HG02571 (cell line): ENCODE results near the gene HS3ST3A1.
"Not testable (repeated sequence)": the region's sequence is repeated elsewhere in the genome, so short reads cannot be mapped to it uniquely, and the experiment has no call there.

ENCODE experiments used
- ATAC-seq: cut with Tn5 transposase; IDR thresholded peaks from one replicate; pipeline ENCODE4 v1.9.1; 2021; ENCODE audit warnings: mild to moderate bottlenecking, moderate library complexity; ENCODE audit not compliant: unreplicated experiment

HS3ST3A1 gene

DNA sequence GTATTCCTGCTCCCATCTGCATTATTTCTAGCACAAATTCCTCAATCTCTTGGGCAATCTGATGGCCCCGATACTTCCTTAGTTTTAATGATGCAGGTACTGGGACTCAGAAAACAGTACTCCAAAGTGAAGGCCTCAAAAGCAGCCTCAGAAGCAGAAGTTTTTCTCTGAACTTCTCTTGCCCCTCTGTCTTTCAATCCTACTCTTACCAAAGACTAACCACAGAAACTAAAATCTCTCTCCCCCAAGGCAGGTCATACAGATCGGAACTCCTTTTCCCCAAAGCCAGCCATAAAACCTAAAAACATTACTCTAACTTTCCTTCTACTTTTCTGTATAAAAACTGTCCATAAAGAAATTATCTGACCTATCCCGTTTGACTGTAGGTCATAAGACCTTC is 103.5 kb downstream of the HS3ST3A1 start:
- ATAC-seq: no peak

DNA sequence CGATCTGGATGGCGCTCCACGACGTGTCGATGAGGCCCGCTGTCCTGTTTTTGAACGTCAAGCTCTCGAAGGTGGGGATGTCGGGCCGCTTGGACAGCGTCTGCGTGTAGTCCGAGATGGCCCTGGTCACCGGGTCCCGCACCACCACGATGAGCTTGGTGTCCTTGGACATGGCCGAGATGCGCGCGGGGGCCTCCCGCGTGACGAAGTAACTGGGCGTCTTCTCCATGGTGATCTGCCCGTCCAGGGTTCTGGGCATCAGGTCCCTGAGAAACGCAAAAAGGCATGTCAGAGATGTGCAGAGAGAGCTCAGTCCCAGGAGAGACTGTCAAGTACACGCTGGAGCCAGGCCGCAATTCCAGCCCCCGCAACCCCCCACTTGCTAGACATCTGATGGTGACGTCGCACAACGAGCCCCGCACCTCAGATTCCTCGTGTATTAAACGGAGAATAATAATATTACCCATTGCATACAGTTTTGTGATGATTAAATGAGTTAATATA is 105.1 kb downstream of the HS3ST3A1 start:
- not testable (repeated sequence) for ATAC-seq

DNA sequence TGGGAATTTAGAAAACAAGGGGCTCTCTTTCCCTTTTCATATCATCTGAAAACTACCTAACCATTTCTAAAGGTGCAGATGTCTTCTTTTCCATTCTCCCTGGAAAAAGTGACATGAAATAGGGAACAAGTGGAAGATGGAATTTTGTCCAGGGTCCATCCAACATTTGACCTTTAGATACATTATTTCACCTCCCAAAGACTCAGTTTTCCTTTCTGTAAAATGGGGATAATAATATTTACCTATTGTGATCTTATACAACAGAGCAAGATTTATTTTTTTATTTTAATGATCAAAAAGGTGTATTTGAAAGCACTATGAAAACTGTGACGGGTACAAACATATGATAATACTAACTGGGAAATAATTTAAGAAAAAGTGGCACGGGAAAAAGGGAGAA is 106.3 kb downstream of the HS3ST3A1 start:
- no peak for ATAC-seq

DNA sequence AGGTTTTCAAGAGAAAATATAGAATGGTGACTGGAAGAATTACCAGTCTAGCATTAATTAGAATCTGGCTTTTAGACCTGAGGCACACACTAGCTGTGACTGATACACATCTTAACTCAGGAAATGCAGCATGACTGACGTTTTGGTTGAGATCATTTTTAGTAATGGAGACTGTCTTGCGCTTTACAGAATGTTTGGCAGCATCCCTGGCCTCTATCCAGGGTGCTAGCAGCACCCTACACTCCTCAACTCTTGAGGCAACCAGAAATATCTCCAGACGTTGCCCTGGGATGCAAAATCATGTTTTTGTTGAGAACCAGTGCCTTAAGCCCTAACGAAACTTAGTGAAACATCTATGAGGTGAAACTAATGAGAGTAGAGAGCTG is 109.0 kb downstream of the HS3ST3A1 start:
- ATAC-seq: no peak

DNA sequence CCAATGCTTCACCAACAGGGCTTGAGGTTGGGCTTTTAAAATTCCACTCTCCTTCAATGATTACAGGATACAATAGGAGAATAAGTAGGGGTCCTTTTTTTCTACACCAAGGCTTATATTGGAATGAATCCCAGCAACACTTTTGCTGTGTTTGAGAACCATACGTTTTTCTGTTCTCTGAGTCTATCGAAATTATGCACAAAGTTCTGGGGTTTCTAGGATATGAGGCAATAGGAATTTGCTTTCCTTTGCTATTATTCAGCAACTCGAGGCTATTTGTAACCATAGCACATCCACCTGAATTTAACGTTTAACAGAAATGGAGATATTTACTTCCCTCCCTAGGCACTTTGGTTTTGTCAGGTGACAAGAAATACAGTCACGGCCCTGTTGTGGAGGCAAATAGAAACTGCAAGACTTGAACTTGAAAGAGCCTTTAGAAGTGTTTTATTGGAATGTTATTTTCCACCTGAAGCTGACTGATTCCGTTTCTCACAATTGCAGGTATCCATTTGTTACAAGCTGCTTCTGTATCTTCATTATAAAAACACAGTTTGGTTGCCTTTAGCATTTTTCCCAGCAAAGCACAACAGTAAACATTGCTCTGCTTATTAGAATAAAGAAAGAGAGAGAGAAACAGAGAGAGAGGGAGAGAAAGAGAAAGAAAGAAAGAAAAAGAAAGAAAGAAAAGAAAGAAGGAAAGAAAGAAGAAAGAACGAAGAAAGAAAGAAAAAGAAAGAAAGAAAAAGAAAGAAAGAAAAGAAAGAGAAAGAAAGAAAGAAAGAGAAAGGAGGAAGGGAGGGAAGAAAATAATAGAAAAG is 109.6 kb downstream of the HS3ST3A1 start:
- ATAC-seq: no peak

DNA sequence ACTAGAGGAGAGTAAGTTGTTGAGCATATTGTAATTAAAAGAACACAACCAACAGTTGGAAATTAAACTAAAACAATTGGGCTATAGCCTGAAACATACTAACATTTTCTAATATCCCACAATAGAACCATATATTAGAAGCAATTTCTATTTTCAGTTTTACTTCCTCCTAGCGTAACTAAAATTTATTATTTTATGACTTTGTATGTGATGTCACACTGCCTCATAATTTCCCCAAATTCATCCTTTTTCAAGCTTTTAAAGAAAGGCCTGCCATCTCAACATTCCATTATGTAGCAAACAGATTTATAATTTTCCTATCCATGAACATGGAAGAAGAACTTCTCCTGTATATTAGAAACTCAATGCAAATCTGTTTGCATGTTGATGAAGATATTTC is 110.2 kb downstream of the HS3ST3A1 start:
- ATAC-seq: no peak

DNA sequence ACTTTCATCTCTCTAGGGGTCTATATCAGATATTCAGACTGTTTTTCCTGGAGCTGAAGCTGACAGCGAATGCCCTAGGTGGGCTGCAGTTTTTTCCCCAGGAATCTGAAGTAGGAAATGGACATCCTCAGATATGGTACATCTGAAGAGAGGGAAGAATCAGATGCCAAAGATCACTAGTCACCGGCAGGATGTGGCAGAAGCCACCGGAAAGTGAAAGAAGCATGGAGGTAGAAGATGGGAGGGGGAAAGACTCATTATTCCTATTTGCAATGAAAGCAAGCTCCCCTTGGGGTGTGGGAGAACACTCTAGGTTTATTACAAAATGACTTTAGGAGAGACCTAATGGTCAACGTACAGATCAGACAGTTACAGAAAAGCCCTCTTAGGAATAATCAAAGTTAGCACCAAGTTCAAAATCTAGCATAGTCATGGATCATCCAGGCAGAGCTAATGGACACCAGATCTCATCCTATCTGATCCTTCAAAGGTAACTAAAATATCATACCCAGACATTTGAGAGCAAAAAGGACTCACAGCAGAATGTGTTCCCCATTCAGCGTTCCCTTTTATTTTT is 110.7 kb downstream of the HS3ST3A1 start:
- no peak for ATAC-seq

DNA sequence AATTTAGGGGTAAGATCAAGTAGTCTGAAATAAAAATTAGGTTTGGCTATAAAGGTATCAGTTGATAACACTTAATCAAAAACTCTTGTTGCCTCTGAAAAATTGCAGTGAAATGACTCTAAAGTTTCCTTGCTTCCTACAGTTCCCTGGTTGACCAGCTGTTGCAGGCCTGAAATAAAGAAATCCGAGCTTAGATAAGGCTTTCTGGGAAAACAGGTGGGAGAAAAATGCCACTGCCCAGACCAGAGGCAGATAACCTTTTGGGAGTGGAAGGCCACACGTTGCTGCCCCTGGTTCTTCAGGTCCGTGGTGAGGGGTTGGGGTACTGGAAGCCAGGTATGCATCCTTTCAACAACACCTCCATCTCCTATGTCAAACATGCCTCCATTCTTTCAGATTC is 111.3 kb downstream of the HS3ST3A1 start:
- no peak for ATAC-seq

DNA sequence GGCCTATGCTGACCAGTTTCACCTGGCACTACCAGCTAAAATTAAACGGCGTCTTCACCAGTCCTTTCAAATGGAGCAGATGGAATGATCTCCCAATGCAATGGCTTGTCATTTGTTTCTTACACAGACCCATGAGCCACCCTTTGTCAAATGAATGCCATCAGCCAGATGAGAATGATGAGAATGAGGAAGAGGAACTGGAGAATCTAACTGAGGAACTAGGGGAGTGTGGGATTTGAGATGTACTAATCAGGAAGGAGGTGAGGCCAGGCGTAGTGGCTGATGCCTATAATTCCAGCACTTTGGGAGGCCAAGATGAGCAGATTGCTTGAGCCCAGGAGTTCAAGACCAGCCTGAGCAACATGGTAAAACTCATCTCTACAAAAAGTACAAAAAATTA is 116.4 kb downstream of the HS3ST3A1 start:
- ATAC-seq: no peak

DNA sequence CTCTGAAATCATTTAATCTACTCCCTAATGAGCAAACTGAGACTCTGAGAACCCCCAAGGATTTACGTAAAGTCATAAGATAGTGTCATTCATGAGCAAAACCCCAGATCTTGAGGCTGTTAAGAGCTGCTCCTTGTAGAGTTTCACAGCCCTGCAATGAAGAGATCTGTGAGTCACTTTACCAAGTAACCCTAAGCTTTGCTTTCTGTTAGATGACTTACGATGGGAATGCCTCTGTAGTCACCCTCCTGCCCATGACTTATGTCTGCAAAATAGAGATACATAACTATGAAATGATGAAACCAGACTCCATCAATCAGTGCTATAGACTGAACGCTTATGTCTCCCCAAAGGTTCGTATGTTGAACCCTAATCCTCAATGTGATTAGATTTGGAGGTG is 117.7 kb downstream of the HS3ST3A1 start:
- ATAC-seq: no peak

DNA sequence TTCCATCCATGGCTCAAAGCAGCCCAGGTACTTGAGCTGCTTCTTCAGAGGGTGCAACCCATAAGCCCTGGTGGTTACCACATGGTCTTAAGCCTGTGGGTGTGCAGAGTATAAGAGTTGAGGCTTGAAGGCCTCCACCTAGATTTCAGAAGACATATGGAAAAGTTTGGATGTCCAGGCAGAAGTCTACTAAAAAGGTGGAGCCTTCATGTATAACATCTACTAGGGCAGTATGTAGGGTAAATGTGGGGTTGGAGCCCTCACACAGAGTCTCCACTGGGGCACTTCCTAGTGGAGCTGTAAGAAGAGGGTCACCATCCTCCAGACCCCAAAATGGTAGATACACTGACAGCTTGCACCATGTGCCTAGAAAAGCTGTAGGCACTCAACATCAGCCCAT is 120.9 kb downstream of the HS3ST3A1 start:
- ATAC-seq: no peak

DNA sequence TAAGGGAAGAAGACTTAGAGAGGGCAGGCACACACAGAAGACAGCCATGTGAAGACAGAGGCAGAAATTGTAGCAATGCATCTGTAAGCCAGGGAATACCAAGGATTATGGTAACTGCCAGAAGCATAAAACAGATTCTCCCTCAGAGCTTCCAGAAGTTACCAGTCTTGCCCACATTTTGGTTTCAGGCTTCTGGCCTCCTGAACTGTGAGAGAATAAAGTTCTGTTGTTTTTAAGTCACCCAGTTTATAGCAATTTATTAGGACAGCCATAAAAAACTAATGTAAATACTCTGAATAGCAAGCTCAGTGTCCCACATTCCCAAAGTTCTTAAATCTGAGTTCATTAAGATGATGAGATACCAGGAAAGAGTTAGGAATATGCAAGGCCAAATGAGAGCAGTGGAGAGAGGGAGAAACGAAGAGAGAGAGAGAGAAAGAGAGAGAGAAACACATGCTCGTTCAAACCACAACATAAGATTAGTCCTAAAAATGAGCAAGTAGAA is 123.4 kb downstream of the HS3ST3A1 start:
- no peak for ATAC-seq

DNA sequence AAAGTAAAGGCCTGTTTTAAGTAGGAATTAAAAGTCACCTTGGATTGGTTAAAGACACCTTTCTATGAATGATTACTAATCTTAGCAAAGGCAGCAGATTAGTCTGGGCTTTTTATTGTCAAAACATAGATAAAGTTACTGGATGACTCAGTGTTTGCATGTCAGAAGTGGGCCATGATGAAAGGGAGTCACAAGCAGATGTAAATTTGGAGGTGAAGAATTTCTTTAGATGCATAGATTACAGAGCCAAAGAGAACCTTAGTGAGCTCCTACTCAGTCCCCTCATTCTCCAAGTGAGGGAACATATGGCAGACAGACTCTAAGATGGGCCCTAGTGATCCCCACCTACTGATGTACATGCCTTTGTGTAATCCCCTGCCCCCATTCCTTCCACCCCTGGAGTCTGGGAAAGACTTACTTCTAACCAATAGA is 124.5 kb downstream of the HS3ST3A1 start:
- no peak for ATAC-seq

DNA sequence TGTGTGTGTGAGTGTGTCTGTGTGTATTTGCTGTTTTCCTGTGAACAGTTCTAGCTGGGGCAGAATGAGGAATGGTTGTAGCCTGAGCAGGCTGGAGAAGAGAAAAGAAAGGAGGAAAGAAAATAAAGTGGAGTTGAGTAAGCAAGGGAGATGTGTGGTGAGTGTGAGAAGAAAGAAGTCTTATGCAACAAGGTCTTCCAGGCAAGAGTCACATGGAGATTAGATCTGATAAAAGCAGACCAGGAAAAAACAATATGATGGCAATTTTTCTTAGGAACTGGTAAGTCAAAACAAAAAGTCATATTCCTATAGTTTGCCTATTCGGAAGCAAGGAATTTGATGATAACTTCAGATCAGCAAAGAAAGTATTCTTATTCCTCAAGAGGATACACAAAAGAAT is 125.0 kb downstream of the HS3ST3A1 start:
- ATAC-seq: no peak

DNA sequence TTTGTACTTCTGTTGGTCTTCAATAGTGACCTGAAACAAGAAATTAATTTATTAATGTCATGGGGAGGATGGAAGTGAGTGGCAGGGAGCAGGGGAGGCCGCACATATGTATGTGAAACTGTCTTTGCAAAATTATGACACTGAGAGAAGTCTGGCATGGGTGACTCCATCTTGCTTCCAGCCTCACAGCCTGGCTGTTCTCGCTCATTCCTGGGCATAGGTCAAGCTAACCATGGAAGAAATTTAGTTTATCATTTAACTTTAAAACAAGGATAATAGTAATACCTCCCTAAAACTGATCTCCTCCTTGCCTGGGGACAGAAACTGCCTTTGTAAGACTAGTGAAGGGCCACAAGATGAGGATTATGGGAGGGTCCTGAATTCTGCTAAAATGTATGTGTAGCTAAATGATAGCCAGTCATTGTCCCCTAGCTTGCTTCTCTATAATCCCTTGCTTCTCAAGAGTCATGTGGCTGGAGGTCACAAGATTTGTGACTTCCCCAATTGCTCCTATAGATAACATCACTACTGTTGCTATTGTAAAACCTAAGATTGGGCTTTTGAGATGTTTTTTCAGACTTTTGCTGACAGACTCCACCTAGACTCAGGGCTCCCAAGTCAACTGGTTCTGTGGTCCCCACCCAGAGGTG is 126.0 kb downstream of the HS3ST3A1 start:
- no peak for ATAC-seq

DNA sequence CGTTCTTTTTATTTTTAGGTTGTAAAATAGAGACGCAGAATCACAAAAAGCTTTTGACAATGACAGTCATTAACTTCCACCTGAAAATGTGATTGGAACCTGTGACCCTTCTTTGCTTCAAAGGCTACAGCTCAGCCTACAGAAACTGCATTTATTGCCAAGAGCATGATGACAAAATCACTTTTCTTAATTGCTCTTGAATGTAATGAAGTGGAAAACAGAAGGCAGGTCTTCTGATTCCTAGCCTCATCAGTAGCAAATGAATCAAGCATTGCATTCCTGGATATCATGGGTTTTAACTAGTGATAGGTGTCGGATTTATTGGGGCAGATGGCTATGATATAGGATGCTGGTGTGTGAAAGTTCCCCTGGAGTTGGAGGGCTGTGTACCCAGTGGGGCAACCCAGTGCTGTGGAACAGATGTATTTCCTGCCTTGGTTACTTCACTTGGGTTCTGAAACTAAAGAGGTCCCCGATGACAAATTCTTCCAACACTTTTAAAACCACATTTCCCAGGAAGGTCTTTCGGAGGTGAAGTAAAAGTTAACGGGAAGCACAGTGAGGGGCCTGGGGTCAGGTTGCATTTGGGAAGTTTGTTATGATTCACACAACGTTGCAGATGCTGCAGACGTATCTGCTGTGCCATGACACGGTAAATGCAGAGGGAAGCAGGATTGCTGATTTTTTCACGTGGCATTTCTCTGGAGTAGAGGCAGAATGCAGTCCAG is 127.5 kb downstream of the HS3ST3A1 start:
- no peak for ATAC-seq

DNA sequence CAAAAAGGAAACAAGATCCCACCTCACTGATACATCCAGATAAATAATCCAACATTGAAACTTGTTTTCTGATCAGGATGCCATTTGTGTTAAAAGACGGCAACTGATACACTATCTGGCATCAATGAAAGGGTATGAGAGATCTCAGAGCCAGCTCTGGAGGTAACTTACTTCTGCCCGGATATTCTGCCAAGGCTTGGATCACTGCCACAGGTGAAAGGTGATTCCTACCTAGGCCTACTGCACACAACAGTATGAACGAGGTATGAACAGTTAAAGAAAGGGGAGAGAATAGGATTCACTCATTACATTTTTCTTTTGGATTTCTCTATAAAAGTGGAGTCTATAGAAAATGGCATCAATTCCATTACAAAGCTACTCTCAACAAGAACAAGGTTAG is 136.1 kb downstream of the HS3ST3A1 start:
- ATAC-seq: no peak

DNA sequence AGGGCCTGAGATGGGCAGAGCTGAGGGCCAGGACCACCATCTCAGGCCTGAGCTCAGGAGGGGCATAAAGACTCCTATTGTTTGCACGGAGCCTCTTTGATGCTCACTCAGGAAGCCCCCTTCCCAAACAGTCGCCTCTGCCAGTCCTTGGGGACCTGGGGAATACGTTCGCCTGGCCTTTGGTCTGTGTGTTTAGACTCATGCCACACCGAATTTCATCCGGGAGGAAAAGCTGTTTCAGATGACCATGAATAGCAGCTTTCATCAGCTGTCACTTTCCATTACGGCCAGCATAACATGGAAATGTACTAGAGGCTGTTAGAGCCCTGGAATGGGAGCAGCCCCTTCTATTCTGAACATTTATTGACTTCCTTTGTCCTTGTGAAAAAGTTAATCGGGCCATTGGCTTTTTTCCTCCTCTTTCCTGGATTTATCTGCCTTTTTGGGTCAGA is 139.0 kb downstream of the HS3ST3A1 start:
- no peak for ATAC-seq

DNA sequence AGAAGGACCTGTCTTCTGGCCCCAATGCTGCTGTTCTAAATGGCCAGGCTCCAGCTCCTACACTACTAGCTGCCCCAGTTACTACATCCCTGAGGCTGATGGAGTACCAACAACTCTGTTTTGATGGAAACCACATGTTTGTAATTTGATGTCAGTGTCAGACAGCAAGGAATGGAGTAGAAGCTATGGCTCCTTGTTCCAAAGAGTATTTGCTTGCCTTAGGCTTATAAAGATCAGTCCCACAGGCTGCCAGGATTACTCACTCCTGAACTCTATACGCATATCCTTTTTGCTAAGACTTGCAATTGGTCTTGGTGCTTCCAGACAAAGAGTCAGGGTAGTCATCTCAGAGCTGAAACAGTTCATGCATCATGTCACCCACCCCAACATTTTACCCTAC is 139.6 kb downstream of the HS3ST3A1 start:
- no peak for ATAC-seq

DNA sequence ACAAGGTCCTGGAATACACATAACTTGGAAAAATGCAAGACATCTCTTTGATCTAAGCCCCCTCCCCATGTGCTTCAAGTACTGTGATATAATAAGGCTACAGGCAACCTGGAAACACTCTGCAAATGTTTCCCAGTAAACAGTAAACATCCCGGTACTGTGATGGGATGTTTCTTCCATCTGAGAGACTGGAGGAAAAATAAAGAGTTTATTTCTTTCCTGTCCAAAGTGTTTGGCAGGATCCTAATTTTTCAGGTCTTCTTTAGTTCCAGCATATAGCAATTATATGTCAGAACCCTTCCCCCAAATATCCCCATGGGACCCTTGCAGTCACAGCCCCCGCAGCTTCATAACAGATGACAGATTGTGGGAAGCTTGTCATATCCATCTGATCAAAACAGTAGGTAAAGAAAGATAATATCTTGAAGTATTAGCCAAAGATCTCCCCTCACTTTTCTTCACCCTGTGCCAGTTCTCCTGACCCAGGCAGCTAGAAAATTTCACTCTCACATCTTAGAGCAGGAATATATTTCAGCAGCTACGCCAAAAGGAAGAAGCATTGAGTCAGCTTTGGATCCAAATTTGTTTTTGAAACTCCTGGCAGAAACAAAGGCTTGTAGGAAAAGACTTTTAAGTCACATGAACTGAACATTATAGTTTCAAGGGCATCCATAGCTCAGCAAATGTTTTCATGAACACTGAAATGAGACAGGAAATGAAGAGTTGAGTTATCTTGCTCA is 141.3 kb downstream of the HS3ST3A1 start:
- ATAC-seq: no peak
